CD4-positive, CD25-positive, alpha-beta regulatory T cell (primary cell): Measurements from ENCODE around the gene RPH3AL. TPM values are rescaled to one million over a fixed set of nuclear protein-coding genes. Genes with fewer than 3 reads are reported as not detected.

Experiments
- ATAC-seq, 2 donors: fragments of 150-1000 bp; cut with Tn5 transposase; one replicate each; pipeline ENCODE4 v1.10.0; 2021; ENCODE audit warnings: low read depth in 2 of 2, moderate number of reproducible peaks in 2 of 2, moderate library complexity in 1 of 2
- DNase-seq, 3 donors: peaks; one replicate each; pipeline versions ENCODE4 v3.0.0 to v3.0.0-alpha.2; 2012 to 2022; ENCODE audit warnings: mixed read lengths in 1 of 3
- H3K27ac ChIP-seq: one replicate; pipeline ENCODE4 v1.7.0; 2013; ENCODE audit warnings: mild to moderate bottlenecking, low read length; ENCODE audit not compliant: insufficient read depth, poor library complexity, severe bottlenecking
- H3K27me3 ChIP-seq: one replicate; pipeline ENCODE4 v1.7.0; 2013; ENCODE audit warnings: low read length; ENCODE audit not compliant: control insufficient read depth, insufficient read depth
- H3K36me3 ChIP-seq: one replicate; pipeline ENCODE4 v1.7.0; 2013; ENCODE audit warnings: mild to moderate bottlenecking, low read length, moderate library complexity; ENCODE audit not compliant: control insufficient read depth, insufficient read depth
- H3K4me1 ChIP-seq: 2 replicates; pipeline ENCODE4 v1.7.0; 2013; ENCODE audit warnings: mild to moderate bottlenecking, low read length; ENCODE audit not compliant: insufficient read depth, control insufficient read depth, poor library complexity, severe bottlenecking
- H3K4me3 ChIP-seq: one replicate; pipeline ENCODE4 v1.7.0; 2013; ENCODE audit warnings: low read depth, mild to moderate bottlenecking, low read length, moderate library complexity
- H3K9me3 ChIP-seq, 2 experiments: 1 replicate in 1 of 2; 2 replicates in 1 of 2; pipeline ENCODE4 v1.7.0; 2013; ENCODE audit warnings: low read length in 2 of 2, mild to moderate bottlenecking in 1 of 2, moderate library complexity in 1 of 2; ENCODE audit not compliant: control insufficient read depth in 2 of 2
- H3K27ac Mint-ChIP-seq, 3 donors: one replicate each; pipeline ENCODE4 v1.8.0; 2020 to 2022; ENCODE audit warnings: mild to moderate bottlenecking in 3 of 3, mixed read lengths in 3 of 3, moderate library complexity in 2 of 3
- H3K27me3 Mint-ChIP-seq: one replicate; pipeline ENCODE4 v1.8.0; 2022; ENCODE audit warnings: mild to moderate bottlenecking, mixed read lengths
- H3K36me3 Mint-ChIP-seq: one replicate; pipeline ENCODE4 v1.8.0; 2020; ENCODE audit warnings: mixed read lengths
- H3K4me1 Mint-ChIP-seq, 4 donors: one replicate each; pipeline ENCODE4 v1.8.0; 2020 to 2022; ENCODE audit warnings: mixed read lengths in 4 of 4, mild to moderate bottlenecking in 1 of 4
- H3K4me3 Mint-ChIP-seq, 4 donors: one replicate each; pipeline ENCODE4 v1.8.0; 2020 to 2022; ENCODE audit warnings: mild to moderate bottlenecking in 4 of 4, mixed read lengths in 4 of 4, moderate library complexity in 3 of 4
- H3K9me3 Mint-ChIP-seq, 7 donors: one replicate each; pipeline ENCODE4 v1.8.0; 2020 to 2022; ENCODE audit warnings: mixed read lengths in 7 of 7, mild to moderate bottlenecking in 3 of 7, moderate library complexity in 2 of 7
- polyA plus RNA-seq, 4 donors: library from polyadenylated mRNA; unstranded; fragments of 300-500 nt; fragmentation: Illumina TruSeq; gene quantifications; one replicate each; pipeline ENCODE4 v1.2.3, GENCODE V29; 2021
- total RNA-seq: library from RNA; stranded (reverse); gene quantifications from one replicate; pipeline ENCODE4 v1.2.3, GENCODE V29; 2022

Gene RPH3AL
- total and polyA plus RNA-seq, 5 donors from 2014 or later, result 0.65 to 5.6 (median 3.0) TPM

DNA sequence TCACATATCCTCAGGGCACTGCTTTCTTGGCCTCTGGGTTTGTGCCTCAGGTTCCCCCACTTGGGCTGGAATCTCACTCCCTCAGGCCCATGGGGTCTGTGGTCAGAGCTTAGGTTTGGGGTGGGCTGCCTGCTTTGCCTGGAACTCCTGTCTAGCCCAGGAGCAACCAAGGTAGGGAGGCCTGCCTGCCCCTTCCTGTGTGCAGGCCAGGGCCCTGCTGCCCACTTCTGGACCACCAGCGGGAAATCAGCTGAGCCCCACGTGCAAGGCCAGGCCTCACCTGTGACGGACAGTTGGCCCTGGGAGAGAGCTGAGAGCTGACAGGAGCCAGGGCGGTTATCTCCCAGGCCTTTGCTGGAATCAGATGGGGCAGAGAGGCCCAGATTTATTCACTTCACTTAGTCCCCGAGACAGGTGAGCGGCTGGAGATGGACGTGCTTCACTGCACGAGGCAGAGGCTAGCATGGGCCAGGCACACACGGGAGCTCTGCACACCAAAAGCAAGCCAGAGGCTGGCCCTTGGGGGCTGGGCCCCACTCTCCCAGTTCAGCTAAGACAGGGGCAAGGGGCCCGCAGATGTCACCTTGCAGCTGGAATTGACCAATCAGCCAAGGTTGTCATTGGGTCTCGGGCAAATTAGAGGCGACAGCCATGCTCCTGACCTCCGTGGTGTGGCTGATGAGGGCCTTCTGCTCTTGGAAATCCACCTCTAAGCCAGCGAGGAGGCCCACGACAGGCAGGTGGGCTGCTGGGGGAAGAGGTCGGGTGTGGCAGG lies 121.2 kb downstream of the RPH3AL start:
- DNase-seq, result no peak

GRCh38 chr17:230395-230770 lies 122.2 kb downstream of the RPH3AL start:
- Histone ChIP-seq H3K27me3 (no peaks in the 10 kb centered on the region), H3K36me3 (no peaks in the 10 kb centered on the region), H3K27ac (no peak overlapping the region), H3K4me3 (no peak overlapping the region), H3K9me3 (no peaks in the 10 kb centered on the region), H3K4me1 (no peaks in the 10 kb centered on the region)
- ATAC-seq (no peak), DNase-seq (no peak)
- Mint-ChIP-seq H3K27me3 (peaks cover 5% of the 10 kb centered on the region), H3K4me3 (no peak overlapping the region), H3K9me3 (peaks cover 0 to 1% (median 0%) of the 10 kb centered on the region in 7 donors), H3K4me1 (no peaks in the 10 kb centered on the region), H3K36me3 (no peaks in the 10 kb centered on the region), H3K27ac (no peak overlapping the region)

More for the DNA sequence above, 121.2 kb downstream of the RPH3AL start:
- Histone ChIP-seq H3K4me3 (no peak overlapping the region), H3K4me1 (no peaks in the 10 kb centered on the region), H3K27me3 (no peaks in the 10 kb centered on the region), H3K9me3 (no peaks in the 10 kb centered on the region), H3K36me3 (no peaks in the 10 kb centered on the region), H3K27ac (no peak overlapping the region)
- Mint-ChIP-seq H3K27me3 (peaks cover 5% of the 10 kb centered on the region), H3K27ac (peak overlapping the region in 1 of 3 donors; percentile 36), H3K36me3 (no peaks in the 10 kb centered on the region), H3K4me3 (no peak overlapping the region), H3K4me1 (no peaks in the 10 kb centered on the region), H3K9me3 (peaks cover 0 to 1% (median 0%) of the 10 kb centered on the region in 7 donors)
- ATAC-seq, result no peak

DNA sequence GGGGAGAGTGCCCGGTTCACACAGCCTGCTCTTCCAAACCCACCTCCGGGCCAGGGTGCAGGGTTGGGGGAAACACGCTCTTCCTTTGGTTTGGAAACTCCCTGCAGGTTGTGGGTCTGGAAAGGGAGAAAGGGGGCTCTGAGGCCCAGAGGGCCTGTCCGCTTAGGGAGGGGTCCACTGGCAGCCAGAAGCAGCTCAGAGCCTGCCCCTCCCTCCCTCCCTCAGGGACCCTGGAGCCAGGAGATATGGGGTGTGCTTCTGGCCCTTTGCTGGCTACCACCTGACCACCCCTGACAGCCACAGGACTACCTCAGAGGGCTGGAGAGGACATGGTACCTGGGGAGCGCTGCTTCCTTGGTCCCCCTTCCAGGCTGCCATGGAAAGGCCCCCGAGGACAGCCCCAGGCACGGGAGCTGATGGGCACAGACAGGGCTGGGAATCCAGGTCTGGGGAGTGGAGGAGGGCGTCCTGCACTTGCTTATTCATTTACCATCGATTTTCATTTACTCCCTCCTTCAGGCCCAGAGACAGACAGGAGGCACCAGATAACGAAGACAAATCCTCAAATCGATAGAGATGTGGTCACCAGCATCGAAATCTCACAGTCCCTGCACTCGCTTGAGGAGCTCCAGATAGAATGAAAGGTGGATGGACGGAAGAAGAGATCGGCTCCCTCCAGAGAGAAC lies 122.8 kb downstream of the RPH3AL start:
- ATAC-seq, result no peak
- H3K4me1 Mint-ChIP-seq, result no peaks in the 10 kb centered on the region
- no peak overlapping the region for H3K4me3 ChIP-seq
- no peak overlapping the region for H3K4me3 Mint-ChIP-seq
- no peak overlapping the region for H3K27ac Mint-ChIP-seq
- H3K9me3 ChIP-seq, result no peaks in the 10 kb centered on the region
- no peaks in the 10 kb centered on the region for H3K36me3 Mint-ChIP-seq
- no peaks in the 10 kb centered on the region for H3K36me3 ChIP-seq
- no peaks in the 10 kb centered on the region for H3K27me3 ChIP-seq
- peaks cover 5% of the 10 kb centered on the region for H3K27me3 Mint-ChIP-seq
- peaks cover 0 to 1% (median 0%) of the 10 kb centered on the region in 7 donors for H3K9me3 Mint-ChIP-seq
- no peaks in the 10 kb centered on the region for H3K4me1 ChIP-seq
- no peak overlapping the region for H3K27ac ChIP-seq
- DNase-seq, result no peak

DNA sequence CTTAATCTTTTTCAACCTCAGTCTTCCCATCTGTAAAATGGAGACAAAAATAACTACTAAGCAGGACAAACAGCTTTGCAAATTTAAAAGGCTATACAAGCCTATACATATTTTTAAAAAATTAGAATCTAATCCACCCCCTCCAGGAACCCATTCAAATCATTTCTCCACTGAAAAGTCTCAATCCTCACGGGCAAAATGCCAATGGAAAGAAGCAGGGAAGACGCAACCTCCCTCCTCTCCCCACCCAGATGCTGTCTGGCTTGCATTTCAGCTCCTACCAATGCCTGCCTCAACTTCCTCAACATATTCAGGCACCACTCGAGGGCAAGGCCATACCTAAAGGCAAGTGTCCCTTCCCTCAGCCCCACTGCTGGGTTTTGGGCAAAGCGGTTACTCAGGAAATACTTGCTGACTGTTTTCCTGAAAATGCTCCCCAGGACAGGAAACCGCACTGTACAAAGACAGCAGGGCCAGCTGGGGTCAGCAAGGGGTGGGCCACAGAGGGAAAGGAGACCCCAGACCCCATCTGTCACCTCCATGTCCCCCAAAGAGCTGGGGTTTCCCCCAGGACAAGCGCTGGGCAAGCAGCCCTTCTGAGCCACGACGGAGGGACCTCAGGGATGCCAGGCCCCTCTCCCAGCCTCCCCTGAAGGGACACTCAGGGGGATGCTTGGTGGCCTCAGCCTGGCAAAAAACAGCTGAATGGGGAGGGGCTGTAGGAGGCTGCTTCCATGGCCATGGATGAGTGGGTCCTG lies 123.5 kb downstream of the RPH3AL start:
- no peaks in the 10 kb centered on the region for H3K4me1 Mint-ChIP-seq
- H3K4me3 Mint-ChIP-seq, result no peak overlapping the region
- Histone ChIP-seq H3K4me3 (no peak overlapping the region), H3K4me1 (no peaks in the 10 kb centered on the region), H3K9me3 (no peaks in the 10 kb centered on the region), H3K27ac (no peak overlapping the region), H3K36me3 (no peaks in the 10 kb centered on the region), H3K27me3 (no peaks in the 10 kb centered on the region)
- DNase-seq, result no peak
- ATAC-seq, result no peak
- H3K27ac Mint-ChIP-seq, result peak overlapping the region in 1 of 3 donors; percentile 20
- H3K27me3 Mint-ChIP-seq, result peaks cover 5% of the 10 kb centered on the region
- no peaks in the 10 kb centered on the region for H3K36me3 Mint-ChIP-seq
- peaks cover 0 to 1% (median 0%) of the 10 kb centered on the region in 7 donors for H3K9me3 Mint-ChIP-seq

DNA sequence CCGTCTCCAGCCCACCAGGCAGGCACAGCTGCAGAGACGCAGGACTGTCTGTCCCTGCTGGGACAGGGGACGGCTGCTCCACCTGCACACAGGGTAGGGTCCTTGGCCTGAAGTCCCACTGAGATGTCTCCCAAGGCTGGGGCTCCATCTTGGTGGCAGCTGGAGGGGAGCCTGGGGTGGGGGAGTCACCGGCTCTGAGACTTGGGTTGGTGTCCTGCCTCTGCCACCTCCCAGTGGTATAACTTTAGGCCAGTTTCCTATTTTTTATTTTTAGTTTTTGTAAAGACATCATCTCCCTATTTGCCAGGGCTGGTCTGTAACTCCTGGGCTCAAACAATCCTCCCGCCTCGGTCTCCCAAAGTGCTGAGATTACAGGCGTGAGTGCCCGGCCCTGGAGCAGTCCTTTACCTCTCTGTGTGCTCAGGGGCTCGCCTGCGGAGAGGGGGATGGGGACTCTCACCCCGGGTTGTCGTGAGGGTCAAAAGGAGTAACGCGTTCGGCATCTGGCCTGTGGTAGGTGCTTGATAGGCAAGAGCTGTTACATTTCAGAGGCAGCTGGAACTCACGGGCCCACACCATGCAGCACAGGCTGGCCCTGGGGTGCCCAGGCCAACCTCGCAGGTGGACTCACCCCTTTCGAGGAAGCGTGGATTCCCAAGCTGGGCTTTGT lies 124.5 kb downstream of the RPH3AL start:
- H3K4me3 Mint-ChIP-seq, result no peak overlapping the region

DNA sequence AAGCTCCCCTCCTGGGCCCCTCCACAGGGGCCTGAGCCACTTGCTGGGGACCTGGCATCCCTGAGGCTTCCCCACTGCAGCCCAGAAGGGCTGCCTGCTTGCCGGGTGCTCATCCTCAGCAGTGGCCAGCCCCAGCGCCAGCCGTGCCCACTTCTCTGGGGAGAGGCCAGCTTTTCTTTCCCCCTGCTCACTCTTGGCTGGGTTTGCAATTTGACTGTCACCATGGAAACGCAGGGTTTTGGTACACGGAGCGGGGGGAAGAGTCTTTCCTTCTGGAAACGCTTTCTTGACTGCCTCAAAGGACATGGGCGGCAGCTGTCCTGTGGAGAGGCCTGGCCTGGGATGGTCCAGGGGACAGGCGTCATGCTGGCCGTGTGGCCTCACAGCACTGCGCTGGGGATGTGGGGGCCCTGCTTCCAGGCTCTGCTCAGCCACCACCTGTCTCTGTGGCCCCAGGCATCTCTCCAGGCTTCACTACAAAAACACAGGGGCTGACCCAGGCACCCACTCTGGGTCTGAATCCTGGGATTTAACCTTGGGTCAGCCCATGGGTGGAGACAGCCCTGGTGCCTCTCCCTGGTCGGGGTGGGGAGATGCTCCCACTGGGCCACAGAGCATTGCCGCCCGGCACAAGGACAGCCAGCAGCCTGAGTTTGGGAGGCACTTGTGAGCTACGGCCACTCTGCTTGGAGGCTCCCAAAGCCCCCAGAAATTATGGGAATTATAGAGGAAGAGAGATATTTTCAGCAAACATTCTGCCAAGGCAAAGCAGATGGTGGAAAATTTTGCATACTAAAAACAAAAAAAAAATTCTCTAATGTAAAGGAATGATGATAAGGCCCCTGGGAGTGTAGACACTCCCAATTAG lies 125.3 kb downstream of the RPH3AL start:
- H3K9me3 Mint-ChIP-seq, result peaks cover 0 to 2% (median 0%) of the 10 kb centered on the region in 7 donors
- ATAC-seq (no peak), DNase-seq (no peak)
- no peak overlapping the region for H3K27ac Mint-ChIP-seq
- H3K27ac ChIP-seq, result no peak overlapping the region
- H3K27me3 ChIP-seq, result no peaks in the 10 kb centered on the region
- no peaks in the 10 kb centered on the region for H3K36me3 ChIP-seq
- no peak overlapping the region for H3K4me3 ChIP-seq
- H3K9me3 ChIP-seq, result no peaks in the 10 kb centered on the region
- H3K27me3 Mint-ChIP-seq, result peaks cover 4% of the 10 kb centered on the region
- no peak overlapping the region for H3K4me3 Mint-ChIP-seq
- H3K36me3 Mint-ChIP-seq, result no peaks in the 10 kb centered on the region
- H3K4me1 Mint-ChIP-seq, result no peaks in the 10 kb centered on the region
- H3K4me1 ChIP-seq, result no peaks in the 10 kb centered on the region

More for the DNA sequence above, 124.5 kb downstream of the RPH3AL start:
- ATAC-seq (no peak), DNase-seq (no peak)
- no peaks in the 10 kb centered on the region for H3K36me3 Mint-ChIP-seq
- no peak overlapping the region for H3K27ac Mint-ChIP-seq
- Histone ChIP-seq H3K4me1 (no peaks in the 10 kb centered on the region), H3K4me3 (no peak overlapping the region), H3K27ac (no peak overlapping the region), H3K27me3 (no peaks in the 10 kb centered on the region), H3K9me3 (no peaks in the 10 kb centered on the region), H3K36me3 (no peaks in the 10 kb centered on the region)
- H3K9me3 Mint-ChIP-seq, result peaks cover 0 to 2% (median 0%) of the 10 kb centered on the region in 7 donors
- no peaks in the 10 kb centered on the region for H3K4me1 Mint-ChIP-seq
- peaks cover 5% of the 10 kb centered on the region for H3K27me3 Mint-ChIP-seq
